Thymus (tissue), 11 donors: ENCODE measurements around the gene PTEN. TPM values are rescaled to one million over a fixed set of nuclear protein-coding genes. Genes with fewer than 3 reads are reported as not detected.
A peak's percentile ranks its signal among the peaks of the same experiment; 100 is the strongest.
"Not testable (repeated sequence)": the region's sequence is repeated elsewhere in the genome, so short reads cannot be mapped to it uniquely, and the experiment has no call there.

Experiments
- DNase-seq, 9 donors: peaks; one replicate each; pipeline ENCODE4 v3.0.0-alpha.2; 2013; ENCODE audit warnings: low spot score in 9 of 9, low read depth in 6 of 9, missing footprints in 1 of 9
- H3K27ac ChIP-seq, 2 donors: one replicate each; pipeline ENCODE4 v1.5.1; 2013; ENCODE audit warnings: control low read depth in 1 of 2, low read depth in 1 of 2, low read length in 1 of 2, mild to moderate bottlenecking in 1 of 2, moderate library complexity in 1 of 2
- H3K27me3 ChIP-seq, 2 donors: one replicate each; pipeline ENCODE4 v1.5.1; 2013; ENCODE audit warnings: low read length in 1 of 2; ENCODE audit not compliant: control insufficient read depth in 2 of 2, insufficient read depth in 1 of 2
- H3K36me3 ChIP-seq, 2 donors: one replicate each; pipeline ENCODE4 v1.5.1; 2013; ENCODE audit warnings: low read length in 1 of 2, mild to moderate bottlenecking in 1 of 2, moderate library complexity in 1 of 2; ENCODE audit not compliant: control insufficient read depth in 2 of 2, insufficient read depth in 2 of 2
- H3K4me1 ChIP-seq, 2 donors: one replicate each; pipeline ENCODE4 v1.5.1; 2013; ENCODE audit warnings: low read length in 2 of 2; ENCODE audit not compliant: control insufficient read depth in 2 of 2, insufficient read depth in 2 of 2
- H3K4me3 ChIP-seq, 2 donors: one replicate each; pipeline ENCODE4 v1.5.1; 2013; ENCODE audit warnings: low read length in 2 of 2, control low read depth in 1 of 2, mild to moderate bottlenecking in 1 of 2
- H3K9me3 ChIP-seq, 2 donors: one replicate each; pipeline ENCODE4 v1.5.1; 2013; ENCODE audit warnings: low read length in 1 of 2, mild to moderate bottlenecking in 1 of 2; ENCODE audit not compliant: control insufficient read depth in 2 of 2, insufficient read depth in 1 of 2
- WGBS: extraction: QIAGEN DNeasy Blood & Tissue Kit; methylation state at CpG from one replicate; pipeline ENCODE4 v1.1.7; 2013; 5-methylcytosine and 5-hydroxymethylcytosine counted together
- polyA plus RNA-seq: library from polyadenylated mRNA; stranded (reverse); fragments of 200-250 nt; gene quantifications from one replicate; pipeline ENCODE4 v1.2.3, GENCODE V29; 2013
- total RNA-seq: library from RNA; stranded (reverse); fragments of 120-200 nt; gene quantifications from one replicate; pipeline ENCODE4 v1.2.4, GENCODE V29; 2013
- donor health status: healthy.

PTEN gene
- total and polyA plus RNA-seq, 2 donors, result 70.9 to 171 TPM

DNA sequence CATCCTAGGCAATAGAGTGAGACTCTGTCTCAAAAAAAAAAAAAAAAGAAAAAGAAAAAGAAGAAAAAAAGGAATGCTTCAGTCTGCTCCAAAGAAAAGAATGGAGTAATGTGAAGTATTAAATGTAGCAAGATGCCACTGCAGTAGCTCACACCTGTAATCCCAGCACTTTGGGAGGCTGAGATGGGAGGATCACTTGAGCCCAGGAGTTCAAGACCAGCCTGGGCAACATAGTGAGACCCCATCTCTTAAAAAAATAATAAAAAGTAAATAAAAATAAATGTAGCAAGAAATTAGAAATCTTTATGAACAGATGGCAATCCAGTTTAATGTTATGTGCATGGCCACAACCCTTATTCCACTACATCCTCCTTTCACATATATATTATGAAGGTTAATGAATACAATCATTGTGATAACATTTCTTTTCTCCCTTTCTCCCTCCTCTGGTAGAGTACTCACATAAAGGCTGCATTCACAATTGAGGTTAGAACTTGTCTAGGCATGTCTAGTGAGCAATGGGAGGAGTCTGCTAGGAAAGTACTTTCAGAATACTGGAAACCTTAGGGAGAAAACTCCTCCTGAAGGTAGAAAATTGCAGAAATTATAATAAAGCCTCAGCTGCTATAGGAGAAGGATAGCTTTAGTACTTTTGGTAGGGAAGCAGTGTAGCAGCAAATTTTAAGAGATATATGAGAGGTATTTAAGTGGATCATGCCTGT, 20.5 kb upstream of the PTEN start:
- Histone ChIP-seq H3K9me3 (no peaks in the 10 kb centered on the region), H3K4me3 (no peak overlapping the region), H3K4me1 (no peaks in the 10 kb centered on the region), H3K27ac (no peak overlapping the region), H3K27me3 (no peaks in the 10 kb centered on the region), H3K36me3 (no peaks in the 10 kb centered on the region)
- DNase-seq, result no peak

DNA sequence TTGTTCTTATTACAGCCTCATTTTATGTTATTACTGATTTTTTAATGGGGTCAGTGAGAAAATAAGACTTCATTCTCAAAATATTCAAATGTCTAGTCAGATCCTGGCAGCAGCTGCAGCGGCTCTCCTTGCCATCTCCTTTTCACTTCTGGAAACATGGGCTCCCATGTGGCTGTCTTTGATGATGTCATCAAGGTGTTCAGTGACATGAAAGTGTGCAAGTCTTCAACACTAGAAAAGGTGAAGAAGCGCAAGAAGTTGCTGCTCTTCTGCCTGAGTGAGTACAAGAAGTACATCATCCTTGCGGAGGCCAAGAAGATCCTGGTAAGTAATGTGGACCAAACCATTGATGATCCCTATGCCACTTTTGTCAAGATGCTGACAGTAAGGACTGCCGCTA, 19.7 kb upstream of the PTEN start:
- Histone ChIP-seq H3K27ac (no peak overlapping the region), H3K9me3 (no peaks in the 10 kb centered on the region), H3K4me1 (no peaks in the 10 kb centered on the region), H3K36me3 (no peaks in the 10 kb centered on the region), H3K27me3 (no peaks in the 10 kb centered on the region), H3K4me3 (no peak overlapping the region)
- DNase-seq, result no peak
- WGBS, result 98% methylated on average over 4 of the region's 4 CpGs

DNA sequence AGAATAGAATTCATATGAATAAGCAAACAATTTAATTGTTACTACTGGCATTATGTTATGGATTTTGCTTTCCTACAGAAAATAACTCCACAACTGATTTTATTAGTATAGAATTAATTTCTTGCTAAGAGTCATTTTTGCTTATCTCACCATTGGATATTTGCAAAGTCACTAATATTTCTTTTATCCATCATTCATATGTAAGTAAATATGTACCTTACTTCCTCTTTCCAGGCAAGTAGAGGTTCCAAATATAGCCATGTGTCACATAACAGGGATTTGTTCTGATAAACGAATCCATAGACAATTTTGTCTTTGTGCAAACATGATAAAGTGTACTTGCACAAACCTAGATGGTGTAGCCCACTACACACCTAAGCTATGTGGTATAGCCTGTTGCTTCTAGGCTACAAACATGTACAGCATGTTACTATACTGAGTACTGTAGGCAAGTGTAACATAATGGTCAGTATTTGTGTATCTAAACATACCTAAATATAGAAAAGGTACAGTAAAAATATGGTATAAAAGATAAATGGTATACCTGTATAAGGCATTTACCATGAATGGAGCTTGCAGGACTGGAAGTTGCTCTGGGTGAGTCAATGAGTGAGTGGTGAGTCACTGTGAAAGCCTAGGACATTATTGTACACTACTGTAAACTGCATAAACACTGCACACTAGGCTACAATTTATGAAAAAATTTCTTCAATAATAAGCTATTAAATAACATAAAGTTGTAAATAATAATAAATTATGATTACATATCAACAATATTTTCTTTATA, 18.4 kb upstream of the PTEN start:
- Histone ChIP-seq H3K36me3 (no peaks in the 10 kb centered on the region), H3K27ac (no peak overlapping the region), H3K27me3 (no peaks in the 10 kb centered on the region), H3K9me3 (no peaks in the 10 kb centered on the region), H3K4me1 (no peaks in the 10 kb centered on the region), H3K4me3 (no peak overlapping the region)
- DNase-seq, result no peak
- WGBS, result 35% methylated on average over 1 of the region's 1 CpG

DNA sequence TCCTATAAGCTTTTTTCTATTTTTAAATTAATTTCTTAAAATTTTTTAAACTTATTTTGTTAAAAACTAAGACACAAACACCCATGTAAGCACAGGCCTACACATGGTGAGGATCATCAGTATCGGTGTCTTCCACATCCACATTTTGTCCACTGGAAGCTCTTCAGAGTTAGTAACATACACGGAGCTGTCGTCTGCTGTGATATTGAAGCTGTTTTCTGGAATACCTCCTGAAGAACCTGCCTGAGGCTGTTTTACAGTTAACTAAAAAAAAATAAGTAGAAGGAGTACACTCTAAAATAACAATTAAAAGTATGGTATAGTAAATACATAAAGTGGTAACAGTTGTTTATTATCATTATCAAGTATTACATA, 17.8 kb upstream of the PTEN start:
- H3K9me3 ChIP-seq, result no peaks in the 10 kb centered on the region
- H3K27me3 ChIP-seq, result no peaks in the 10 kb centered on the region
- peaks cover 0 to 5% of the 10 kb centered on the region in 2 donors for H3K4me1 ChIP-seq
- no peak overlapping the region for H3K27ac ChIP-seq
- over 99% methylated on average over 3 of the region's 3 CpGs for WGBS
- H3K4me3 ChIP-seq, result no peak overlapping the region
- H3K36me3 ChIP-seq, result no peaks in the 10 kb centered on the region
- no peak for DNase-seq

DNA sequence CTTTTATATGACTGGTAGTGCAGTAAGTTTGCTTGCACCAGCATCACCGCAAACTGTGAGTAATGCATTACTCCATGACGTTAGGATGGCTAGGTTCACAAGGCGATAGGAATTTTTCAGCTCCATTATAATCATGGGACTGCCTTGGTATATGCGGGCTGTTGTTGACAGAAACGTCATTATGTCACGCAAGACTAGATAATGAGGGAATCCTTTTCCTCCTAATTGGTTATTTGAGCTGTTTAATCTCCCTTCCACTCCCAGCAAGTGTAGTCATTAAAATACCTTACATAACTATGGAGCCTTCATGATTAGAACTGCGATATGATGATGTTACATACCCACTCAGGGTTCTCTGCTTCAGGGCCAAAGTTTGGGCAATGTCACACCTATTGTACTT, 17.4 kb upstream of the PTEN start:
- 97% methylated on average over 7 of the region's 7 CpGs for WGBS
- Histone ChIP-seq H3K27me3 (no peaks in the 10 kb centered on the region), H3K36me3 (no peaks in the 10 kb centered on the region), H3K4me1 (peaks cover 0 to 8% of the 10 kb centered on the region in 2 donors), H3K4me3 (no peak overlapping the region), H3K9me3 (no peaks in the 10 kb centered on the region), H3K27ac (no peak overlapping the region)
- DNase-seq, result no peak

DNA sequence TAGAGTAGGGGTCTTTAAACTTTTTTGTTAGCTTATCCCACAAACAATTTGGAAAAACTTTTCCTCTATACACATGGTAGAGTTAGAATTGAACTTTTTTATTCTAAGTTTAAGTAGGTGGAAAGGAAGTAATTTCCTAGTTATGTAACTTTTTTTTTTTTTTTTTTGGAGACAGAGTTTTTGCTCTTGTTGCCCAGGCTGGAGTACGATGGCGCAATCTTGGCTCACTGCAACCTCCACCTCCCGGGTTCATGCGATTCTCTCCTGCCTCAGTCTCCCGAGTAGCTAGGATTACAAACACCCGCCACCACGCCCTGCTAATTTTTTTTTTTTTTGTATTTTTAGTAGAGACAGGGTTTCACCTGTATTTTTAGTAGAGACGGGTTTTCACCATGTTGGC, 16.7 kb upstream of the PTEN start:
- H3K36me3 ChIP-seq, H3K27me3 ChIP-seq, H3K9me3 ChIP-seq, H3K27ac ChIP-seq, H3K4me3 ChIP-seq, DNase-seq: not testable (repeated sequence)
- H3K4me1 ChIP-seq, result peaks cover 0 to 11% of the 10 kb centered on the region in 2 donors
- WGBS, result 98% methylated on average over 8 of the region's 8 CpGs

DNA sequence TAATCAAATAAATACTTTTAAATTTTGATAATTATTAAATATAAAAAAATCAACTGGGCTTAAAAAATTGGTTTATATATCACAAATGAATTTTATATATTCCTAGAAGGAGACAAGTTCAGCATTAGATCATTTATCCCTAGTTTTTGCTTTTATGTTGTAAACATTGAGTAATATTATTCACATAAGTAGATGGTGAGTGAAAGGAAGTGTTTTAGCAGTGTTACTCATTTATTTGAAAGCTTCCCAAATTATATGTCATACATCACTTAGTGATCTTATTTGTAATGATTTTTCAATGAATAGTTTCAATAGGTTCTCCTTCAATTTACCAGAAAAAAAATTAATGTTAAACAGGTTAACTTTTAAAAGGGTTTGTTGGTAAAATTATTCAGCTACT, 15.9 kb upstream of the PTEN start:
- no peak overlapping the region for H3K27ac ChIP-seq
- no peaks in the 10 kb centered on the region for H3K9me3 ChIP-seq
- DNase-seq, result no peak
- H3K27me3 ChIP-seq, result no peaks in the 10 kb centered on the region
- no peaks in the 10 kb centered on the region for H3K36me3 ChIP-seq
- no peak overlapping the region for H3K4me3 ChIP-seq
- peaks cover 0 to 11% of the 10 kb centered on the region in 2 donors for H3K4me1 ChIP-seq

DNA sequence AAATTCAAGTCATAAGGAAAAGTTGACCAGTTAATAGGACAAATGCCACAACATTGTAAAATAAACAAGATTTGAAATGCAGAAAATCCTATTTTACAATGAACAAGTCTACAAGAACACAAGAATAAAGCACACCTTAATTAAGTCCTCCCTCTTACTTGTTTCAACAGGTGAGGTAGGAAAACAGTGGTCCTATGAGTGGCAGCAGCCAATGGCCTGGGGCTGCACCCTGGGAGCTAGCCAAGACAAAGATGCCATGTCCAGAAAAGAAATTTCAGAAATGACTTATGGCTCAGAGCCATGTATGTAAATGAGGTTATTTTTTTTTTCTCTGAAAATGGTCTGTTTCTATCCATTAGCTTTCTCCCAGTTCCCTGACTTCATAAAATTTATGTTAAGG, 14.4 kb upstream of the PTEN start:
- no peaks in the 10 kb centered on the region for H3K36me3 ChIP-seq
- peaks cover 0 to 11% of the 10 kb centered on the region in 2 donors for H3K4me1 ChIP-seq
- H3K9me3 ChIP-seq, result no peaks in the 10 kb centered on the region
- H3K4me3 ChIP-seq, result no peak overlapping the region
- DNase-seq, result no peak
- H3K27ac ChIP-seq, result no peak overlapping the region
- no peaks in the 10 kb centered on the region for H3K27me3 ChIP-seq

DNA sequence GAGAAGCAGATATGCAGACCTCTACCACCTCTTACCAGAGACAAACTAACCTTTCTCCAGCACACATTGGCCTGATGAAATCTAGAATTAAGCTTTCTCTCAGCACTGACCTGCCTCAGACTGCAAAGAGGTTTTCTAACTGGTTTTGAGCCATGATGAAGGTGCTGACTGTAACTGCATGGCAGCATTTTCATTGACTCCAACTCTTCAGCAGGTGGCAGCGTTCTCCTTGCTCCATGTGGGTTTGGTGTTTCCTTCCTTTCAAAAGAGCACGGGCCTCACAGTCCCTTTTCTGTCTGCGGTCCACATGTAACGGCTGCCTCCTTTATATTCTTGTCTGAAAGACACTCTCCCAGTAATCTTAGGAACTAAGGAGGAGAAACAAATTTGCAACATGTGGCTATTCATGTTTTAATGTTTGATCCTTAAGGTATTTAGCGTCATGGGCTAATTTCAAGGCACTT, 12.7 kb upstream of the PTEN start:
- no peak overlapping the region for H3K27ac ChIP-seq
- H3K4me1 ChIP-seq, result peaks cover 0 to 13% of the 10 kb centered on the region in 2 donors
- DNase-seq, result peak in 8 of 9 donors; percentile 54 to 89 (median 70)
- H3K36me3 ChIP-seq, result no peaks in the 10 kb centered on the region
- H3K27me3 ChIP-seq, result no peaks in the 10 kb centered on the region
- no peak overlapping the region for H3K4me3 ChIP-seq
- H3K9me3 ChIP-seq, result no peaks in the 10 kb centered on the region
- 10% methylated on average over 5 of the region's 5 CpGs for WGBS
